Keratinocyte (primary cell): Measurements from ENCODE around the gene FAIM2. TPM values are rescaled to one million over a fixed set of nuclear protein-coding genes. Genes with fewer than 3 reads are reported as not detected.

Experiments
- DNase-seq: peaks from one replicate; pipeline ENCODE4 v3.0.0-alpha.2; 2011; ENCODE audit warnings: low read depth, missing footprints, low spot score
- FAIRE-seq: peaks from 2 replicates; lab custom pipeline; 2011; peaks lifted over from hg19 to GRCh38; lab: Jason Lieb, UNC
- H2AFZ ChIP-seq: 2 replicates; pipeline ENCODE4 v1.6.0; 2012; ENCODE audit warnings: low read length, control low read depth, inconsistent platforms; ENCODE audit not compliant: control insufficient read depth
- H3K27ac ChIP-seq: 2 replicates; pipeline ENCODE4 v1.5.1; 2011; ENCODE audit warnings: low read length; ENCODE audit not compliant: control insufficient read depth, insufficient read depth
- H3K27me3 ChIP-seq: 3 replicates; pipeline ENCODE4 v1.6.0; 2011; ENCODE audit warnings: low read length; ENCODE audit not compliant: control insufficient read depth, insufficient read depth; ENCODE audit errors: extremely low read depth
- H3K36me3 ChIP-seq, 2 experiments: 2 replicates in 1 of 2; 3 replicates in 1 of 2; pipeline ENCODE4 v1.5.1; 2011; ENCODE audit warnings: low read length in 2 of 2, mild to moderate bottlenecking in 1 of 2; ENCODE audit not compliant: control insufficient read depth in 2 of 2, insufficient read depth in 2 of 2; ENCODE audit errors: extremely low read depth in 1 of 2
- H3K4me1 ChIP-seq: 3 replicates; pipeline ENCODE4 v1.5.1; 2011; ENCODE audit warnings: low read length; ENCODE audit not compliant: control insufficient read depth, insufficient read depth; ENCODE audit errors: extremely low read depth
- H3K4me2 ChIP-seq: 3 replicates; pipeline ENCODE4 v1.6.0; 2011; ENCODE audit warnings: low read depth, low read length; ENCODE audit not compliant: control insufficient read depth, insufficient read depth; ENCODE audit errors: extremely low read depth
- H3K4me3 ChIP-seq, 3 experiments: fragments of 200-600 bp in 1 of 3; sonication (generic) in 1 of 3; 2 replicates in 2 of 3; 3 replicates in 1 of 3; pipeline ENCODE4 v1.5.1; 2011 to 2016; ENCODE audit warnings: low read length in 3 of 3, mild to moderate bottlenecking in 3 of 3, control low read depth in 2 of 3, inconsistent platforms in 1 of 3, low read depth in 1 of 3, mixed read lengths in 1 of 3, mixed run types in 1 of 3, moderate library complexity in 1 of 3; ENCODE audit not compliant: control insufficient read depth in 2 of 3, insufficient read depth in 2 of 3; ENCODE audit errors: extremely low read depth in 1 of 3
- H3K79me2 ChIP-seq: 2 replicates; pipeline ENCODE4 v1.6.0; 2012; ENCODE audit warnings: low read length; ENCODE audit not compliant: control insufficient read depth, insufficient read depth
- H3K9ac ChIP-seq: 3 replicates; pipeline ENCODE4 v1.6.0; 2011; ENCODE audit warnings: low read length; ENCODE audit not compliant: control insufficient read depth, insufficient read depth; ENCODE audit errors: extremely low read depth
- H3K9me1 ChIP-seq: 3 replicates; pipeline ENCODE4 v1.6.0; 2011; ENCODE audit warnings: low read length; ENCODE audit not compliant: control insufficient read depth, insufficient read depth; ENCODE audit errors: extremely low read depth
- H3K9me3 ChIP-seq: 2 replicates; pipeline ENCODE4 v1.5.1; 2012; ENCODE audit warnings: low read depth, low read length; ENCODE audit not compliant: control insufficient read depth
- H4K20me1 ChIP-seq: 3 replicates; pipeline ENCODE4 v1.6.0; 2011; ENCODE audit warnings: low read length; ENCODE audit not compliant: control insufficient read depth, insufficient read depth; ENCODE audit errors: extremely low read depth
- CTCF ChIP-seq, 3 experiments: IDR thresholded peaks in 1 of 3; conservative IDR thresholded peaks in 1 of 3; optimal IDR thresholded peaks in 1 of 3; 2 replicates in 2 of 3; 3 replicates in 1 of 3; pipeline versions ENCODE3 to v1.5.1; 2011; ENCODE audit warnings: low read length in 3 of 3, mild to moderate bottlenecking in 3 of 3, moderate library complexity in 2 of 3, control low read depth in 1 of 3, inconsistent platforms in 1 of 3; ENCODE audit not compliant: insufficient read depth in 2 of 3; ENCODE audit errors: extremely low read depth in 1 of 3
- EZH2 ChIP-seq: IDR thresholded peaks from one replicate; pipeline ENCODE4 v1.6.1; 2012; ENCODE audit warnings: inconsistent platforms, mild to moderate bottlenecking, low read length, moderate library complexity
- dilution Hi-C: fragments of 300-500 bp; cut with MboI; formaldehyde crosslinking; loops from one replicate; pipeline ENCODE4 v1.7.0; 2020; ENCODE audit warnings: low sequenced_read_pairs; ENCODE audit not compliant: extremely low pct_ligation_motif_present
- polyA plus RNA-seq, 5 experiments: library from polyadenylated mRNA; depleted of rRNA in 3 of 5; stranded (reverse) in 3 of 5; stranded (forward) in 1 of 5; unstranded in 1 of 5; fragments of >200 nt; gene quantifications; 1 replicate in 1 of 5; 2 replicates in 3 of 5; 3 replicates in 1 of 5; pipeline versions ENCODE4 v1.2.1 to v1.2.3, GENCODE V29; 2011 to 2012; ENCODE audit warnings: missing spikeins in 2 of 5, low read depth in 1 of 5, low replicate concordance in 1 of 5

The FAIM2 gene
- polyA plus RNA-seq, 1 donor (not counting 4 experiments of a cell fraction or from before 2014, with no cell fraction given), result not detected

GRCh38 chr12:49847161-49847560 is 56.5 kb downstream of the FAIM2 start:
- Histone ChIP-seq H3K4me3 (no peak overlapping the region), H3K79me2 (no peaks in the 10 kb centered on the region), H3K4me2 (no peak overlapping the region), H3K9me3 (no peaks in the 10 kb centered on the region), H3K4me1 (peaks cover 5% of the 10 kb centered on the region), H3K27ac (no peak overlapping the region), H3K9me1 (no peaks in the 10 kb centered on the region), H3K27me3 (peaks cover 3% of the 10 kb centered on the region), H2AFZ (no peak overlapping the region), H3K36me3 (no peaks in the 10 kb centered on the region), H4K20me1 (no peaks in the 10 kb centered on the region), H3K9ac (no peak overlapping the region)
- DNase-seq (no peak), FAIRE-seq (no peak)
- dilution Hi-C loops, result no loop called here
- TF ChIP-seq CTCF (optimal IDR thresholded peaks at IDR 0.05 in 1 of 3, IDR thresholded peaks at IDR 0.05 in 1 of 3, conservative IDR thresholded peaks at IDR 0.05 in 1 of 3; ENCODE audit: extremely low read depth in 1 of 3, insufficient read depth in 2 of 3, low read length in 3 of 3) (no peak), EZH2 (no peak)

DNA sequence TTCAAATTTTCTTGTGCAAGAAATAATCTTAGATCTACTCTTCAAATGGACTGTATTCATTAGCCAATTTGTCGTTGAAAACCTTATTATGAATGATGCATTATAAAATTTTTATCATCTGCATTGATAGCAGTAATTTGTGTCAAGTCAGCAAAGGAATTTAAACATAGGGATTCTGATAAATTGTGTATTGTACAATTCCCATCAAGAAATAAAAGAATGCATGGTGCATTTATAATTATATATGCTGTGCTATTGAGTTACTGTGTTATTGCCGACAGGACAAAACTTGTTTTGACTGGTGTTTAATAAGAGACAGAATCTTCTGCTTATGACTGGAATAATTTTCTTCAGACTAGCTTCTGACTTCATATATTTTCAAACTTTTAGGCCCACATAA is 57.7 kb downstream of the FAIM2 start:
- Histone ChIP-seq H3K9me1 (no peaks in the 10 kb centered on the region), H2AFZ (no peak overlapping the region), H3K9me3 (no peaks in the 10 kb centered on the region), H3K4me3 (no peak overlapping the region), H3K27ac (no peak overlapping the region), H3K79me2 (peaks cover 7% of the 10 kb centered on the region), H3K27me3 (peaks cover 3% of the 10 kb centered on the region), H3K36me3 (no peaks in the 10 kb centered on the region), H3K4me2 (no peak overlapping the region), H3K9ac (no peak overlapping the region), H3K4me1 (peaks cover 14% of the 10 kb centered on the region), H4K20me1 (no peaks in the 10 kb centered on the region)
- FAIRE-seq (no peak), DNase-seq (no peak)
- dilution Hi-C loops, result no loop called here
- no peak for TF ChIP-seq EZH2
- no peak for TF ChIP-seq CTCF (optimal IDR thresholded peaks at IDR 0.05 in 1 of 3, IDR thresholded peaks at IDR 0.05 in 1 of 3, conservative IDR thresholded peaks at IDR 0.05 in 1 of 3; ENCODE audit: extremely low read depth in 1 of 3, insufficient read depth in 2 of 3, low read length in 3 of 3)
